Measurements from ENCODE around the gene PPP2R2B.

PPP2R2B gene

GRCh38 chr5:146827901-146828300 is 50.7 kb downstream of the PPP2R2B start:
- no peak for DNase-seq (ENCODE audit: low read depth in 2 of 2)

GRCh38 chr5:146825033-146825432 is 53.5 kb downstream of the PPP2R2B start:
- DNase-seq (ENCODE audit: low read depth in 2 of 2), result no peak

GRCh38 chr5:146821732-146822131 is 56.8 kb downstream of the PPP2R2B start:
- no peak for DNase-seq (ENCODE audit: low read depth in 2 of 2)

- DNase-seq (ENCODE audit: low read depth in 2 of 2), result no peak
These were observed 57.6 kb downstream of the PPP2R2B start for GRCh38 chr5:146820987-146821386.

GRCh38 chr5:146818822-146819221 is 59.7 kb downstream of the PPP2R2B start:
- DNase-seq (ENCODE audit: low read depth in 2 of 2), result no peak

GRCh38 chr5:146817973-146818372 is 60.6 kb downstream of the PPP2R2B start:
- DNase-seq (ENCODE audit: low read depth in 2 of 2), result no peak

GRCh38 chr5:146816775-146817387 is 61.7 kb downstream of the PPP2R2B start:
- DNase-seq (ENCODE audit: low read depth in 2 of 2), result no peak

GRCh38 chr5:146815411-146815810 is 63.1 kb downstream of the PPP2R2B start:
- DNase-seq (ENCODE audit: low read depth in 2 of 2), result no peak

GRCh38 chr5:146813346-146814157 is 65.0 kb downstream of the PPP2R2B start:
- DNase-seq (ENCODE audit: low read depth in 2 of 2), result no peak

- DNase-seq (ENCODE audit: low read depth in 2 of 2), result no peak
These were observed 73.5 kb downstream of the PPP2R2B start for GRCh38 chr5:146805081-146805480.

- DNase-seq (ENCODE audit: low read depth in 2 of 2), result no peak
These were observed 75.5 kb downstream of the PPP2R2B start for GRCh38 chr5:146802945-146803522.

- no peak for DNase-seq (ENCODE audit: low read depth in 2 of 2)
These were observed 78.9 kb downstream of the PPP2R2B start for GRCh38 chr5:146799671-146800070.

- no peak for DNase-seq (ENCODE audit: low read depth in 2 of 2)
These were observed 79.3 kb downstream of the PPP2R2B start for GRCh38 chr5:146799231-146799630.

- DNase-seq (ENCODE audit: low read depth in 2 of 2), result no peak
These were observed 80.9 kb downstream of the PPP2R2B start for GRCh38 chr5:146797658-146798057.

GRCh38 chr5:146796911-146797310 is 81.6 kb downstream of the PPP2R2B start:
- DNase-seq (ENCODE audit: low read depth in 2 of 2), result no peak

GRCh38 chr5:146796144-146796543 is 82.4 kb downstream of the PPP2R2B start:
- no peak for DNase-seq (ENCODE audit: low read depth in 2 of 2)

GRCh38 chr5:146794326-146795029 is 84.1 kb downstream of the PPP2R2B start:
- DNase-seq (ENCODE audit: low read depth in 2 of 2), result no peak

- DNase-seq (ENCODE audit: low read depth in 2 of 2), result no peak
These were observed 84.8 kb downstream of the PPP2R2B start for GRCh38 chr5:146793709-146794108.

GRCh38 chr5:146791471-146791870 is 87.1 kb downstream of the PPP2R2B start:
- no peak for DNase-seq (ENCODE audit: low read depth in 2 of 2)

GRCh38 chr5:146789712-146790653 is 88.6 kb downstream of the PPP2R2B start:
- DNase-seq (ENCODE audit: low read depth in 2 of 2), result no peak

- no peak for DNase-seq (ENCODE audit: low read depth in 2 of 2)
These were observed 89.7 kb downstream of the PPP2R2B start for GRCh38 chr5:146788898-146789297.

All from stimulated activated CD4-positive, alpha-beta T cell treated with anti-CD3 and anti-CD28 coated beads, Interleukin-12 subunit alpha, Interleukin-12 subunit beta, amount 100 ng/mL, for 24 hours (primary cell).